A549 (cell line): ENCODE measurements around the gene WDR82. TPM values are rescaled to one million over a fixed set of nuclear protein-coding genes. Genes with fewer than 3 reads are reported as not detected.

Experiments used
- ATAC-seq, 2 experiments: fragments of 200-7000 bp in 1 of 2; fragments of >200 bp in 1 of 2; cut with Nextera tagmentation in 1 of 2; cut with Tn5 transposase in 1 of 2; 3 replicates each; pipeline versions ENCODE4 v1.8.0 to v1.9.1; 2018 to 2020; ENCODE audit warnings: mild to moderate bottlenecking in 1 of 2, moderate library complexity in 1 of 2
- CTCF ChIA-PET: fragments of 300-600 bp; sonication (Branson Sonifier 250); formaldehyde crosslinking; extraction: SDS; loops from one replicate; lab custom pipeline; 2021; ENCODE audit warnings: antibody characterized with exemption, inconsistent platforms; lab: Yijun Ruan, JAX
- POLR2A ChIA-PET: fragments of 350-600 bp; formaldehyde crosslinking; extraction: SDS; loops from one replicate; lab custom pipeline; 2021; ENCODE audit warnings: antibody characterized with exemption, inconsistent platforms; lab: Yijun Ruan, JAX
- DNase-seq, 2 experiments: peaks; one replicate each; pipeline versions ENCODE4 v3.0.0 to v3.0.0-alpha.2; 2011 to 2016; ENCODE audit warnings: low read depth in 1 of 2, low spot score in 1 of 2
- FAIRE-seq: peaks from 2 replicates; lab custom pipeline; 2011; peaks lifted over from hg19 to GRCh38; lab: Jason Lieb, UNC
- H3K27ac ChIP-seq, 2 experiments: fragments of >200 bp; sonication (Bioruptor Twin); formaldehyde crosslinking; 3 replicates each; pipeline ENCODE4 v1.5.1; 2016 to 2017
- H3K4me1 ChIP-seq: fragments of >200 bp; sonication (Bioruptor Twin); formaldehyde crosslinking; 3 replicates; pipeline ENCODE4 v1.6.1; 2016
- H3K4me2 ChIP-seq: fragments of >200 bp; sonication (Bioruptor Twin); formaldehyde crosslinking; 3 replicates; pipeline ENCODE4 v1.6.1; 2016
- H3K4me3 ChIP-seq: fragments of >200 bp; sonication (Bioruptor Twin); formaldehyde crosslinking; 3 replicates; pipeline ENCODE4 v1.5.1; 2016
- H3K9me3 ChIP-seq: fragments of >200 bp; sonication (Bioruptor Twin); formaldehyde crosslinking; 3 replicates; pipeline ENCODE4 v1.6.1; 2016
- BHLHE40 ChIP-seq: IDR thresholded peaks from 2 replicates; pipeline ENCODE4 v1.6.1; 2012; ENCODE audit warnings: low read depth, low read length, inconsistent platforms
- CHD2 ChIP-seq: fragments of 150-350 bp; IDR thresholded peaks from 2 replicates; pipeline ENCODE4 v1.6.1; 2014; ENCODE audit warnings: low read length; ENCODE audit not compliant: partially characterized antibody
- ESRRA ChIP-seq: fragments of 150-350 bp; IDR thresholded peaks from 2 replicates; pipeline ENCODE4 v1.6.1; 2014; ENCODE audit warnings: mild to moderate bottlenecking, low read length, borderline replicate concordance
- GATA3 ChIP-seq: IDR thresholded peaks from 2 replicates; pipeline ENCODE4 v1.6.1; 2012; ENCODE audit warnings: borderline replicate concordance
- HDAC2 ChIP-seq: fragments of 200-600 bp; sonication (generic); IDR thresholded peaks from 2 replicates; pipeline ENCODE4 v1.6.1; 2016
- HOXA7 ChIP-seq: fragments of 250-450 bp; sonication (Bioruptor Pico); IDR thresholded peaks from 2 replicates; pipeline ENCODE4 v1.5.0; 2020; ENCODE audit warnings: mild to moderate bottlenecking, moderate library complexity
- HOXB13 ChIP-seq: fragments of 250-450 bp; sonication (Bioruptor Pico); IDR thresholded peaks from 2 replicates; pipeline ENCODE4 v1.5.0; 2020; ENCODE audit warnings: low read depth, mild to moderate bottlenecking, moderate library complexity
- KDM1A ChIP-seq: fragments of 200-600 bp; sonication (generic); IDR thresholded peaks from 2 replicates; pipeline ENCODE4 v1.6.1; 2016; ENCODE audit warnings: low read depth, mild to moderate bottlenecking
- MAFK ChIP-seq: fragments of 450-650 bp; IDR thresholded peaks from 2 replicates; pipeline ENCODE4 v1.6.1; 2014; ENCODE audit not compliant: partially characterized antibody
- MYC ChIP-seq: IDR thresholded peaks from 2 replicates; pipeline ENCODE4 v1.6.1; 2012; ENCODE audit warnings: mild to moderate bottlenecking, inconsistent platforms, low read length, improper control_type of control experiment, borderline replicate concordance
- NR3C1 ChIP-seq: fragments of >200 bp; sonication (Bioruptor Twin); formaldehyde crosslinking; IDR thresholded peaks from 3 replicates; pipeline ENCODE4 v1.6.1; 2017
- PHF8 ChIP-seq: fragments of 200-600 bp; sonication (generic); IDR thresholded peaks from 2 replicates; pipeline ENCODE4 v1.6.1; 2016; ENCODE audit warnings: low read depth, mild to moderate bottlenecking, antibody characterized with exemption, moderate library complexity, borderline replicate concordance
- RCOR1 ChIP-seq: fragments of 150-350 bp; IDR thresholded peaks from 2 replicates; pipeline ENCODE4 v1.6.1; 2014; ENCODE audit warnings: antibody characterized with exemption, low read length, low read depth
- SMC3 ChIP-seq: fragments of >200 bp; sonication (Bioruptor Twin); formaldehyde crosslinking; IDR thresholded peaks from 3 replicates; pipeline ENCODE4 v1.6.1; 2018; ENCODE audit warnings: inconsistent platforms
- SREBF2 ChIP-seq: fragments of 450-650 bp; IDR thresholded peaks from 2 replicates; pipeline ENCODE4 v1.6.1; 2014; ENCODE audit warnings: mild to moderate bottlenecking, moderate library complexity
- USF2 ChIP-seq: fragments of 450-650 bp; IDR thresholded peaks from 2 replicates; pipeline ENCODE4 v1.6.1; 2014; ENCODE audit warnings: antibody characterized with exemption
- ZC3H11A ChIP-seq: fragments of 450-650 bp; IDR thresholded peaks from 2 replicates; pipeline ENCODE4 v1.6.1; 2014; ENCODE audit warnings: antibody characterized with exemption, mild to moderate bottlenecking
- ZNF302 ChIP-seq: fragments of 250-450 bp; sonication (Bioruptor Pico); IDR thresholded peaks from 2 replicates; pipeline ENCODE4 v1.9.0; 2021; ENCODE audit warnings: inconsistent platforms, mild to moderate bottlenecking, moderate library complexity
- ZSCAN20 ChIP-seq: fragments of 250-450 bp; sonication (Bioruptor Pico); IDR thresholded peaks from 2 replicates; pipeline ENCODE4 v1.8.0; 2022; ENCODE audit warnings: mild to moderate bottlenecking, moderate library complexity
- WGBS: methylation state at CpG from one replicate; pipeline ENCODE4 v1.1.6; 2017; ENCODE audit errors: missing lambda C conversion rate; 5-methylcytosine and 5-hydroxymethylcytosine counted together
- polyA plus RNA-seq, 4 experiments: library from polyadenylated mRNA; depleted of rRNA in 3 of 4; stranded (reverse); fragments of >200 nt; fragmentation: RNase III in 1 of 4; extraction: RNeasy Plus Mini Kit Qiagen cat#74134 plus additional on column Dnase treatment in 1 of 4; gene quantifications; 2 replicates in 3 of 4; 3 replicates in 1 of 4; pipeline ENCODE4 v1.2.3, GENCODE V29; 2011 to 2017
- TF ChIP-seq, protein P1 (sequence below): fragments of >200 bp; sonication (Bioruptor Twin); formaldehyde crosslinking; IDR thresholded peaks from 3 replicates; pipeline ENCODE4 v1.5.1; 2016
- TF ChIP-seq, protein P2 (sequence below): IDR thresholded peaks from 2 replicates; pipeline ENCODE4 v1.6.1; 2012; ENCODE audit warnings: low read depth, borderline replicate concordance

WDR82 gene
- polyA plus RNA-seq, 2 of the 4 experiments (the other 2 are of a cell fraction), result 50.6 to 52.7 TPM

DNA sequence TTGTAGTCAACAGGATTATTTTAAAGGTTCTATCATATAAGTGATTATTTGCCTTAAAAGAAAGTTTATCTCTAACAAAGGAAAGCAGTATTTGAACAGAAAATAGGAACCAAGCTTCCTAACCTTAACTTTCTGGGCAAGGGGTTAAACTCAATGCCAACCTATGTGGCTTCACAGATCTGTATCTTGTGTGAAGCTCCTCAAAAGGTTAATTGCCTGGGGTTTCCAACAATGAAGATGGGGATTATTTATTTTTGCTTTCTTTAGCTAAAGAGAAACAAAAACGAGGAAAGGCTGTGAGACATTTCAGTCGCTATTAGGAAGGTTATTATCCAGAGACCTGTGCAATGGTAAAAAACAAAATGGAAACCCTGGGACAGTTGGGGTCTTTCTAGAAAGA lies 1.1 kb upstream of the WDR82 start:
- Histone ChIP-seq H3K27ac (peak overlapping the region in 1 of 2 experiments; percentile 98; a peak in 4 of 6 replicates), H3K4me2 (peak overlapping the region; percentile 69)
- 68% methylated on average over 2 of the region's 2 CpGs for WGBS
- TF ChIP-seq SMC3 (no peak), ZSCAN20 (no peak), ZC3H11A (no peak), BHLHE40 (no peak), HOXB13 (CRISPR knock-in tag) (no peak), NR3C1 (no peak), KDM1A (no peak), GATA3 (no peak), ESRRA (no peak), HOXA7 (CRISPR knock-in tag) (no peak), ZNF302 (CRISPR knock-in tag) (no peak), CHD2 (no peak), USF2 (no peak), SREBF2 (no peak)
- TF ChIP-seq, protein P1, sequence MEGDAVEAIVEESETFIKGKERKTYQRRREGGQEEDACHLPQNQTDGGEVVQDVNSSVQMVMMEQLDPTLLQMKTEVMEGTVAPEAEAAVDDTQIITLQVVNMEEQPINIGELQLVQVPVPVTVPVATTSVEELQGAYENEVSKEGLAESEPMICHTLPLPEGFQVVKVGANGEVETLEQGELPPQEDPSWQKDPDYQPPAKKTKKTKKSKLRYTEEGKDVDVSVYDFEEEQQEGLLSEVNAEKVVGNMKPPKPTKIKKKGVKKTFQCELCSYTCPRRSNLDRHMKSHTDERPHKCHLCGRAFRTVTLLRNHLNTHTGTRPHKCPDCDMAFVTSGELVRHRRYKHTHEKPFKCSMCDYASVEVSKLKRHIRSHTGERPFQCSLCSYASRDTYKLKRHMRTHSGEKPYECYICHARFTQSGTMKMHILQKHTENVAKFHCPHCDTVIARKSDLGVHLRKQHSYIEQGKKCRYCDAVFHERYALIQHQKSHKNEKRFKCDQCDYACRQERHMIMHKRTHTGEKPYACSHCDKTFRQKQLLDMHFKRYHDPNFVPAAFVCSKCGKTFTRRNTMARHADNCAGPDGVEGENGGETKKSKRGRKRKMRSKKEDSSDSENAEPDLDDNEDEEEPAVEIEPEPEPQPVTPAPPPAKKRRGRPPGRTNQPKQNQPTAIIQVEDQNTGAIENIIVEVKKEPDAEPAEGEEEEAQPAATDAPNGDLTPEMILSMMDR, result no peak
- TF ChIP-seq, protein P2, sequence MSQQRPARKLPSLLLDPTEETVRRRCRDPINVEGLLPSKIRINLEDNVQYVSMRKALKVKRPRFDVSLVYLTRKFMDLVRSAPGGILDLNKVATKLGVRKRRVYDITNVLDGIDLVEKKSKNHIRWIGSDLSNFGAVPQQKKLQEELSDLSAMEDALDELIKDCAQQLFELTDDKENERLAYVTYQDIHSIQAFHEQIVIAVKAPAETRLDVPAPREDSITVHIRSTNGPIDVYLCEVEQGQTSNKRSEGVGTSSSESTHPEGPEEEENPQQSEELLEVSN, result no peak
- TF ChIP-seq, all 56 proteins: peak for 0
- POLR2A ChIA-PET, result interaction anchor here (2.2 kb wide), 1 partner anchor 41 kb away, joined by 28 read pairs; the partner anchor contains the start of gene TWF2
- DNase-seq (no peak), ATAC-seq (no peak), FAIRE-seq (no peak)
- peaks cover 52% of the 10 kb centered on the region for H3K4me1 ChIP-seq
- no peaks in the 10 kb centered on the region for H3K9me3 ChIP-seq
- H3K4me3 ChIP-seq, result no peak overlapping the region
- CTCF ChIA-PET, result interaction anchor here (0.7 to 5.1 kb wide), 7 partner anchors 11 to 60 kb away, joined by 3 to 20 read pairs (median 5); no protein-coding TSS in a partner anchor

- CTCF ChIA-PET, result interaction anchor here (0.6 to 5.1 kb wide), 14 partner anchors 11 to 61 kb away, joined by 3 to 20 read pairs (median 5); partner anchors contain the start of gene TWF2
- POLR2A ChIA-PET, result interaction anchor here (0.7 to 2.4 kb wide), 11 partner anchors 10 to 282 kb away, joined by 3 to 30 read pairs (median 4); partner anchors contain the start of genes GLYCTK, POC1A, PPM1M and RPL29
- H3K9me3 ChIP-seq, result no peaks in the 10 kb centered on the region
- peak; percentile 33 to 64 for DNase-seq
- peak overlapping the region; percentile 98 for H3K27ac ChIP-seq
- peak overlapping the region; percentile 89 for H3K4me2 ChIP-seq
- FAIRE-seq, result no peak
- ATAC-seq, result peak; percentile 80 to 89
- peaks cover 39% of the 10 kb centered on the region for H3K4me1 ChIP-seq
- 1% methylated on average over 30 of the region's 54 CpGs for WGBS
- peak overlapping the region; percentile 73 for H3K4me3 ChIP-seq
- no peak for TF ChIP-seq MYC
- TF ChIP-seq RCOR1, result no peak
- TF ChIP-seq PHF8, result peak; percentile 60
- no peak for TF ChIP-seq MAFK
- no peak for TF ChIP-seq HDAC2
These were observed 408 bp downstream of the WDR82 start for GRCh38 chr3:52277972-52278509.
